PC-3 (cell line): Measurements from ENCODE around the gene SNX13. TPM values are rescaled to one million over a fixed set of nuclear protein-coding genes. Genes with fewer than 3 reads are reported as not detected.

Experiments used
- ATAC-seq: fragments of 200-7000 bp; cut with Tn5 transposase; 2 replicates; pipeline ENCODE4 v1.9.1; 2020; ENCODE audit warnings: mild to moderate bottlenecking, moderate library complexity
- BruUV-seq: library from RNA; stranded (reverse); fragments of 400-500 nt; replicated peaks from 2 replicates; lab custom pipeline; 2021; lab: Mats Ljungman, UMichigan
- CTCF ChIA-PET: fragments of 300-600 bp; sonication (Branson Sonifier 250); formaldehyde crosslinking; loops from one replicate; lab custom pipeline; 2022; ENCODE audit warnings: antibody characterized with exemption; lab: Charles Lee
- POLR2A ChIA-PET: fragments of 300-600 bp; sonication (Branson Sonifier 250); formaldehyde crosslinking; loops from one replicate; lab custom pipeline; 2022; ENCODE audit warnings: antibody characterized with exemption; ENCODE audit not compliant: unreplicated experiment; lab: Charles Lee
- DNase-seq: peaks from one replicate; pipeline ENCODE4 v3.0.0-alpha.2; 2015
- H2AFZ ChIP-seq: fragments of 300-600 bp; sonication (generic); 2 replicates; pipeline ENCODE4 v1.6.0; 2016; ENCODE audit warnings: antibody characterized with exemption, low read length
- H3F3A ChIP-seq: fragments of 300-600 bp; sonication (generic); one replicate; pipeline ENCODE4 v1.6.0; 2017; ENCODE audit warnings: antibody characterized with exemption, low read length, control low read depth, mild to moderate bottlenecking; ENCODE audit not compliant: unreplicated experiment
- H3K27ac ChIP-seq: fragments of 300-600 bp; sonication (generic); 2 replicates; pipeline ENCODE4 v1.5.1; 2016; ENCODE audit warnings: mild to moderate bottlenecking, low read length
- H3K27me3 ChIP-seq: fragments of 300-600 bp; sonication (generic); 2 replicates; pipeline ENCODE4 v1.6.1; 2016; ENCODE audit warnings: low read length, mixed read lengths
- H3K36me3 ChIP-seq: fragments of 300-600 bp; sonication (generic); 2 replicates; pipeline ENCODE4 v1.6.1; 2016; ENCODE audit warnings: low read depth, mixed run types, low read length, mixed read lengths
- H3K4me1 ChIP-seq: fragments of 300-600 bp; sonication (generic); 2 replicates; pipeline ENCODE4 v1.5.1; 2016; ENCODE audit warnings: low read length; ENCODE audit not compliant: insufficient read depth
- H3K4me2 ChIP-seq: fragments of 300-600 bp; sonication (generic); 2 replicates; pipeline ENCODE4 v1.6.0; 2016; ENCODE audit warnings: low read length
- H3K4me3 ChIP-seq: fragments of 300-600 bp; sonication (generic); 2 replicates; pipeline ENCODE4 v1.5.1; 2016; ENCODE audit warnings: mild to moderate bottlenecking, low read length, mixed read lengths
- H3K79me2 ChIP-seq: fragments of 300-600 bp; sonication (generic); 2 replicates; pipeline ENCODE4 v1.6.1; 2017; ENCODE audit warnings: low read length, mixed read lengths
- H3K9ac ChIP-seq: fragments of 300-600 bp; sonication (generic); 2 replicates; pipeline ENCODE4 v1.6.0; 2016; ENCODE audit warnings: mild to moderate bottlenecking, low read length
- H3K9me2 ChIP-seq: fragments of 300-600 bp; sonication (generic); replicated peaks from 2 replicates; pipeline ENCODE4 v1.6.1; 2016; ENCODE audit warnings: mixed run types, low read length, mixed read lengths
- H3K9me3 ChIP-seq: fragments of 300-600 bp; sonication (generic); 2 replicates; pipeline ENCODE4 v1.6.1; 2016; ENCODE audit warnings: low read length, mixed read lengths
- H4K20me1 ChIP-seq: fragments of 300-600 bp; sonication (generic); 2 replicates; pipeline ENCODE4 v1.6.1; 2016; ENCODE audit warnings: low read length, mixed read lengths
- EZH2 ChIP-seq: fragments of 300-600 bp; sonication (generic); IDR thresholded peaks from one replicate; pipeline ENCODE4 v1.6.1; 2017; ENCODE audit warnings: antibody characterized with exemption, mild to moderate bottlenecking, low read length; ENCODE audit not compliant: unreplicated experiment
- EZH2phosphoT487 ChIP-seq: fragments of 300-600 bp; sonication (generic); IDR thresholded peaks from 2 replicates; pipeline ENCODE4 v1.6.1; 2018; ENCODE audit warnings: mild to moderate bottlenecking, antibody characterized with exemption, low read length, borderline replicate concordance
- intact Hi-C: fragments of 100-400 bp; cut with micrococcal nuclease; formaldehyde crosslinking; loops from 2 replicates; pipeline ENCODE4 v1.9.0; 2023
- total RNA-seq: library from RNA; depleted of rRNA; stranded (reverse); fragments of >200 nt; gene quantifications from 2 replicates; pipeline ENCODE4 v1.2.3, GENCODE V29; 2014
- TF ChIP-seq, protein P1 (sequence below): fragments of 300-600 bp; sonication (generic); conservative IDR thresholded peaks from 2 replicates; pipeline ENCODE4 v1.5.1; 2017; ENCODE audit warnings: antibody characterized with exemption, low read depth, mild to moderate bottlenecking, low read length

SNX13 gene
- total RNA-seq, 1 experiment from 2014 or later, result 33.9 TPM

- DNase-seq, result no peak
- intact Hi-C loops, result no loop called here
- Histone ChIP-seq H3K9me2 (no peaks in the 10 kb centered on the region), H3K9ac (no peak overlapping the region), H4K20me1 (no peaks in the 10 kb centered on the region), H3F3A (no peaks in the 10 kb centered on the region), H3K4me3 (no peak overlapping the region), H3K9me3 (no peaks in the 10 kb centered on the region), H3K4me1 (peaks cover 5% of the 10 kb centered on the region; the same call in 1 of the 2 replicates), H3K27me3 (no peaks in the 10 kb centered on the region), H3K27ac (no peak overlapping the region), H3K79me2 (no peaks in the 10 kb centered on the region), H3K4me2 (no peak overlapping the region), H3K36me3 (no peaks in the 10 kb centered on the region; the same call in 1 of the 2 replicates), H2AFZ (no peak overlapping the region)
- no TSS peak for BruUV-seq
- ATAC-seq, result no peak
- ChIA-PET CTCF (no interaction called here), POLR2A (no interaction called here)
- TF ChIP-seq EZH2phosphoT487, result no peak
- TF ChIP-seq EZH2, result no peak
- TF ChIP-seq, protein P1, sequence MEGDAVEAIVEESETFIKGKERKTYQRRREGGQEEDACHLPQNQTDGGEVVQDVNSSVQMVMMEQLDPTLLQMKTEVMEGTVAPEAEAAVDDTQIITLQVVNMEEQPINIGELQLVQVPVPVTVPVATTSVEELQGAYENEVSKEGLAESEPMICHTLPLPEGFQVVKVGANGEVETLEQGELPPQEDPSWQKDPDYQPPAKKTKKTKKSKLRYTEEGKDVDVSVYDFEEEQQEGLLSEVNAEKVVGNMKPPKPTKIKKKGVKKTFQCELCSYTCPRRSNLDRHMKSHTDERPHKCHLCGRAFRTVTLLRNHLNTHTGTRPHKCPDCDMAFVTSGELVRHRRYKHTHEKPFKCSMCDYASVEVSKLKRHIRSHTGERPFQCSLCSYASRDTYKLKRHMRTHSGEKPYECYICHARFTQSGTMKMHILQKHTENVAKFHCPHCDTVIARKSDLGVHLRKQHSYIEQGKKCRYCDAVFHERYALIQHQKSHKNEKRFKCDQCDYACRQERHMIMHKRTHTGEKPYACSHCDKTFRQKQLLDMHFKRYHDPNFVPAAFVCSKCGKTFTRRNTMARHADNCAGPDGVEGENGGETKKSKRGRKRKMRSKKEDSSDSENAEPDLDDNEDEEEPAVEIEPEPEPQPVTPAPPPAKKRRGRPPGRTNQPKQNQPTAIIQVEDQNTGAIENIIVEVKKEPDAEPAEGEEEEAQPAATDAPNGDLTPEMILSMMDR, result no peak
Observed at GRCh38 chr7:17830206-17830605, 110.1 kb downstream of the SNX13 start.

DNA sequence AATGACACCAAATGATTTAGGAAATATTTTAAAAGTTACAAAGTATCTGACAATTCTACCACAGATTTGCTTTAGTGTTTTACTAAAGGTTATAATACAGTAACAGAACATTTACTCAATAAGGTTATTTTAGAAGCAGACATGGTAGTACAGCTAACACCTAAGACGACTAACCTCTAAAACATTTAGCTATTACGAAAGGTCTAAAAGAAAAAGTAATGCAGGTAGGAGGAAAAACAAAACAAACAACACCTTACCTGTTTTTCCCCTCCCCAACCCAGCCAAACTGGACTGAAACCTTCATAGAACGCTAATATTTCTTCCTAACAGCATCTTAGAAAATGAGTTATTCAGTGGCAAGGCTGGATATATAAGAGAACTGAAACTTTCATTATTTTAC, 111.3 kb downstream of the SNX13 start:
- peaks cover 5% of the 10 kb centered on the region; the same call in 1 of the 2 replicates for H3K4me1 ChIP-seq
- H3K79me2 ChIP-seq, result no peaks in the 10 kb centered on the region
- CTCF ChIA-PET, result no interaction called here

DNA sequence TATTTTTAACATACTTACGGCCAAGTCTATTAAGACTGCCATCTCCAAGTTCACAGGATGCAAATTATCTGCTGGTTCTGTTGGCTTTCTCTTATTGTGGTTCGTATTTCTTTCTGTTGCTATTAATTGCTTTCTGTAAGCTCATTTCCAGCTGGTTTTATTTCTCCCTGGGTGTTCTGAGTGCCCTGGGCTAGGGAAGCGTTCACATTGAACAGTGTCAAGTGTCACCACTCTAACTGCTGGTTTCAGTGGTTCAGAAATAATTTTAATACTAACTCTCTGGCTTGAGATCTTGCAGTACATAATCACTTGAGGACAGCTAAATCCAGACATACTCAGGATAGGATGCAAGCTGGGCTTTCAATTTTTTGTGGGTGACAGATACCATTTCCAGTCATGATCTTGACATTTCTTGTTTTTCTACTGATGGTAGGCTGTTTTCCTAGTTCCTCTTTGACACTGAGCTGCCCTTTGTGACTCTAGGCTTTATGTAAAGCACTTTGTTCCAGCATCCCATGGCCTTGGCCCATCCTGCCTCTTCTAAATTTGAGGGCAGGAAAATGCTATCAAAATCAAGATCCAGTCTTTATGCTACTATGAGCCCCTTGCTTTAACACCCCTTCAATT, 117.6 kb downstream of the SNX13 start:
- ChIA-PET CTCF (no interaction called here), POLR2A (no interaction called here)
- Histone ChIP-seq H3K27me3 (no peaks in the 10 kb centered on the region), H3K4me2 (no peak overlapping the region), H3K27ac (no peak overlapping the region), H3K4me3 (no peak overlapping the region), H3K79me2 (no peaks in the 10 kb centered on the region), H3K9me2 (no peaks in the 10 kb centered on the region), H2AFZ (no peak overlapping the region), H4K20me1 (no peaks in the 10 kb centered on the region), H3F3A (no peaks in the 10 kb centered on the region), H3K9ac (no peak overlapping the region), H3K36me3 (no peaks in the 10 kb centered on the region), H3K4me1 (no peaks in the 10 kb centered on the region), H3K9me3 (no peaks in the 10 kb centered on the region)
- ATAC-seq (no peak), DNase-seq (no peak)
- TF ChIP-seq EZH2, result no peak
- TF ChIP-seq, protein P1, result no peak
- TF ChIP-seq EZH2phosphoT487, result no peak
- intact Hi-C loops, result no loop called here
- BruUV-seq, result no TSS peak

More for the DNA sequence above, 111.3 kb downstream of the SNX13 start:
- Histone ChIP-seq H3K27me3 (no peaks in the 10 kb centered on the region), H3K9me2 (no peaks in the 10 kb centered on the region), H3K4me2 (no peak overlapping the region), H3K27ac (no peak overlapping the region), H3K36me3 (no peaks in the 10 kb centered on the region; the same call in 1 of the 2 replicates), H2AFZ (no peak overlapping the region), H3F3A (no peaks in the 10 kb centered on the region), H4K20me1 (no peaks in the 10 kb centered on the region), H3K9ac (no peak overlapping the region), H3K4me3 (no peak overlapping the region), H3K9me3 (no peaks in the 10 kb centered on the region)
- intact Hi-C loops, result no loop called here
- DNase-seq (no peak), ATAC-seq (no peak)
- POLR2A ChIA-PET, result no interaction called here
- TF ChIP-seq, protein P1, result no peak
- TF ChIP-seq EZH2phosphoT487 (no peak), EZH2 (no peak)
- no TSS peak for BruUV-seq
